ENCODE results near the gene B3GNT4.

Gene B3GNT4

DNA sequence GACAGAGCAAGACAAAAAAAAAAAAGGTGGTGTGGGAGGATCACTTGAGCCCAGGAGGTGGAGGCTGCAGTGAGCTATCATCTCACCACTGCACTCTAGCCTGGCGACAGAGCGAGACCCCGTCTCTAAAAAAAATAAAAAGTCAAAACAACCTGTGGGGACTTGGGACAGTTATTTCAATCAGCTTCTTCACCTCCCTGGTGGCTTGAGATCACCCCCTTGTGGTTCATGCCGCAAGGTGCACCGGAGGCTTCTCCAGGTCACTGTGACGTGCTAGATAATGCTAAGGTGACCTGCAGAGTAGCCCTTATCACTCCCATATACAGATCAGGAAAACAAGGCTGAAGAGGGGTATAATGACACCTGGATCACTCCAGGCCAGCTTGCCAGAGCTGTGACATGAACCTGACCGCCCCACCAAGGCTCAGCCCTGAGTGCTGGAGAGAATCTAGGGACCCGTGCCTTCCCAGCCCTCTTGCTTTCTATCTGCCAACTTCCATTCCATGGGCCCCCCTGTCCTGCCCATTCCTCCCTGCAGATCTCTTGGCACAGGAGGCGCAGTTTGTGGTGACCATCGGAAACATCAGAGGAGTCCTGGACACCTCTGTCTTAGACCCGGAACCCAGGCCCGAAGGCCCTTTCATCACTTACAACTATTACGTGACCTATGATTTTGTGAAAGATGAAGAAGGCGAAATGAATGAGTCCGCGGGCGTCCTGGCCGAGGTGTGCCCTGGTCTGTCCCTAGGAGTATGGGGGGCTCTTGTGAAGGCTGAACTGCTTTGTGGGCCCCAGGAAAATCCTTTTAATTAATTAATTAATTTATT lies 12.5 kb upstream of the B3GNT4 start:
- TF ChIP-seq CTCF (IDR thresholded peaks at IDR 0.05) = peak; percentile 73
- H3K27me3 Mint-ChIP-seq (ENCODE audit: low read depth, poor library complexity) = peaks cover 6% of the 10 kb centered on the region
- DNase-seq = peak; percentile 75
- no peak overlapping the region for H3K4me3 Mint-ChIP-seq
- H3K9me3 Mint-ChIP-seq = peaks cover 19% of the 10 kb centered on the region
- peaks cover 36% of the 10 kb centered on the region for H3K4me1 Mint-ChIP-seq
- no peak overlapping the region for H3K27ac Mint-ChIP-seq
- peaks cover 12% of the 10 kb centered on the region for H3K36me3 Mint-ChIP-seq (ENCODE audit: low read depth)

DNA sequence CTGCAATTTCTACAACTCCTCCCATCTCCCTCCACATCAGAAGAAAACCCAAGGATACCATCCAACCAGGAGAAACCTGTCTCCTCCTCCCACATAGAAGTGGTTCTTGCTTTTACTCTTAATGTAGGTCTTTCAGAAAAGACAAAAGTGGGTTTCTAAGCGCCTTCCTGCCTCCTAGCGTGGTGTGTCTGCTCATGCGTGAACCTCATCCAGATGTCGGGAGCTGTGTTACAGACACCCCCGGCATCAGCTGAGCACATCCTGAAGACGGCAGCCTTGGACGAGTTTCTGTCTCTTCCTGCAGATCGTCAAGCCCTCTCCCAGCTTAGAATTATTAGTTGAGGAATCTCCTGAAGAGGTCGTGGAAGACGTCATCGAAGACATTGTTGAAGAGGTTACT lies 11.1 kb upstream of the B3GNT4 start:
- H3K4me1 Mint-ChIP-seq = peaks cover 43% of the 10 kb centered on the region
- no peak overlapping the region for H3K4me3 Mint-ChIP-seq
- TF ChIP-seq CTCF (IDR thresholded peaks at IDR 0.05) = no peak
- H3K27me3 Mint-ChIP-seq (ENCODE audit: low read depth, poor library complexity) = peaks cover 4% of the 10 kb centered on the region
- H3K9me3 Mint-ChIP-seq = peaks cover 21% of the 10 kb centered on the region
- no peak for DNase-seq
- peaks cover 13% of the 10 kb centered on the region for H3K36me3 Mint-ChIP-seq (ENCODE audit: low read depth)
- H3K27ac Mint-ChIP-seq = no peak overlapping the region

DNA sequence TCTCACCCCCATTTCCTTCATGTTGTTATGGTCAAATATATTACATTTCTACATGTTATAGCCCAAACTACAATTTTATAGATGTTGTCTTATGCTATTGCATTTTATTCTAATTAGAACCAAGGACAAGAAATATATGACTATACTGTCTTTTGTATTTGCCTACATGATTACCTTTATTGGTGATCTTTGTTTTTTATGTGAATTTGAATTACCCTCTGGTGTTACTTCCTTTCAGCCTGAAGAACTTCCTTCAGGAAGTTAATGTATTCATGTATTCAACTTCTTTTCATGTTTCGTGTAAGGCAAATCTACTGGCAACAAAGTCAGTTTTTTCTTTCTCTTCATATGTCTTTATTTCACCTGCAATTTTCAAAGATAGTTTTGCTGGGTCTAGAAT lies 8.7 kb upstream of the B3GNT4 start:
- Mint-ChIP-seq H3K36me3 (ENCODE audit: low read depth) (peaks cover 13% of the 10 kb centered on the region), H3K27ac (no peak overlapping the region), H3K9me3 (peaks cover 21% of the 10 kb centered on the region), H3K27me3 (ENCODE audit: low read depth, poor library complexity) (peaks cover 5% of the 10 kb centered on the region), H3K4me1 (peaks cover 43% of the 10 kb centered on the region), H3K4me3 (no peak overlapping the region)
- DNase-seq = no peak
- TF ChIP-seq CTCF (IDR thresholded peaks at IDR 0.05) = no peak

GRCh38 chr12:122195405-122195804 lies 8.1 kb upstream of the B3GNT4 start:
- DNase-seq = no peak
- peaks cover 13% of the 10 kb centered on the region for H3K36me3 Mint-ChIP-seq (ENCODE audit: low read depth)
- H3K27me3 Mint-ChIP-seq (ENCODE audit: low read depth, poor library complexity) = peaks cover 6% of the 10 kb centered on the region

GRCh38 chr12:122197612-122197966 lies 5.9 kb upstream of the B3GNT4 start:
- no peak overlapping the region for H3K4me3 Mint-ChIP-seq
- peaks cover 19% of the 10 kb centered on the region for H3K9me3 Mint-ChIP-seq
- H3K36me3 Mint-ChIP-seq (ENCODE audit: low read depth) = peaks cover 10% of the 10 kb centered on the region
- TF ChIP-seq CTCF (IDR thresholded peaks at IDR 0.05) = no peak
- peaks cover 30% of the 10 kb centered on the region for H3K4me1 Mint-ChIP-seq
- H3K27me3 Mint-ChIP-seq (ENCODE audit: low read depth, poor library complexity) = peaks cover 18% of the 10 kb centered on the region
- peak overlapping the region; percentile 88 for H3K27ac Mint-ChIP-seq
- DNase-seq = no peak

More at GRCh38 chr12:122195405-122195804, 8.1 kb upstream of the B3GNT4 start:
- H3K4me1 Mint-ChIP-seq = peaks cover 40% of the 10 kb centered on the region
- H3K4me3 Mint-ChIP-seq = no peak overlapping the region
- TF ChIP-seq CTCF (IDR thresholded peaks at IDR 0.05) = no peak
- H3K27ac Mint-ChIP-seq = no peak overlapping the region
- H3K9me3 Mint-ChIP-seq = peaks cover 21% of the 10 kb centered on the region
